Small intestine (tissue), 7 donors: Measurements from ENCODE around the gene SUMO4. TPM values are rescaled to one million over a fixed set of nuclear protein-coding genes. Genes with fewer than 3 reads are reported as not detected.

ENCODE experiments used
- DNase-seq, 2 donors: peaks; one replicate each; pipeline versions ENCODE4 v3.0.0 to v3.0.0-alpha.2; 2013
- FAIRE-seq: peaks from 2 replicates; lab custom pipeline; 2012; peaks lifted over from hg19 to GRCh38; lab: Jason Lieb, UNC
- H3K27ac ChIP-seq, 3 donors: one replicate each; pipeline ENCODE4 v1.5.1; 2013; ENCODE audit warnings: low read length in 2 of 3, mild to moderate bottlenecking in 2 of 3, control low read depth in 1 of 3, inconsistent platforms in 1 of 3, low read depth in 1 of 3, moderate library complexity in 1 of 3
- H3K27me3 ChIP-seq, 3 donors: one replicate each; pipeline ENCODE4 v1.6.1; 2013; ENCODE audit warnings: low read length in 3 of 3, inconsistent platforms in 1 of 3; ENCODE audit not compliant: control insufficient read depth in 3 of 3, insufficient read depth in 3 of 3
- H3K36me3 ChIP-seq, 3 donors: one replicate each; pipeline ENCODE4 v1.6.1; 2013; ENCODE audit warnings: low read length in 3 of 3, inconsistent platforms in 1 of 3, low read depth in 1 of 3, mild to moderate bottlenecking in 1 of 3, moderate library complexity in 1 of 3; ENCODE audit not compliant: control insufficient read depth in 3 of 3, insufficient read depth in 2 of 3
- H3K4me1 ChIP-seq, 3 donors: one replicate each; pipeline ENCODE4 v1.6.1; 2013; ENCODE audit warnings: low read length in 2 of 3, inconsistent platforms in 1 of 3, low read depth in 1 of 3, mild to moderate bottlenecking in 1 of 3, moderate library complexity in 1 of 3; ENCODE audit not compliant: control insufficient read depth in 3 of 3, insufficient read depth in 2 of 3
- H3K4me3 ChIP-seq, 3 donors: one replicate each; pipeline ENCODE4 v1.5.1; 2013; ENCODE audit warnings: low read length in 3 of 3, control low read depth in 1 of 3, inconsistent platforms in 1 of 3, low read depth in 1 of 3, mild to moderate bottlenecking in 1 of 3, moderate library complexity in 1 of 3
- H3K9me3 ChIP-seq, 2 donors: one replicate each; pipeline ENCODE4 v1.6.1; 2013; ENCODE audit warnings: low read depth in 1 of 2, low read length in 1 of 2; ENCODE audit not compliant: control insufficient read depth in 2 of 2, insufficient read depth in 1 of 2
- WGBS, 3 donors: extraction: QIAGEN DNeasy Blood & Tissue Kit; methylation state at CpG; one replicate each; pipeline ENCODE4 v1.1.7; 2013; 5-methylcytosine and 5-hydroxymethylcytosine counted together
- polyA plus RNA-seq, 4 donors: library from polyadenylated mRNA; stranded (reverse) in 3 of 4; unstranded in 1 of 4; fragments of 200-250 nt in 3 of 4; fragments of 120-200 nt in 1 of 4; gene quantifications; one replicate each; pipeline versions ENCODE4 v1.2.1 to v1.2.3, GENCODE V29; 2013
- donor health status: healthy with polysubstance abuse.
- donor health status: control.
- donor health status: control.
- donor health status: Bipolar disorder and iron deficiency.
- donor health status: healthy.

Gene SUMO4
- polyA plus RNA-seq, 4 donors = 0.28 TPM; not detected in 3

DNA sequence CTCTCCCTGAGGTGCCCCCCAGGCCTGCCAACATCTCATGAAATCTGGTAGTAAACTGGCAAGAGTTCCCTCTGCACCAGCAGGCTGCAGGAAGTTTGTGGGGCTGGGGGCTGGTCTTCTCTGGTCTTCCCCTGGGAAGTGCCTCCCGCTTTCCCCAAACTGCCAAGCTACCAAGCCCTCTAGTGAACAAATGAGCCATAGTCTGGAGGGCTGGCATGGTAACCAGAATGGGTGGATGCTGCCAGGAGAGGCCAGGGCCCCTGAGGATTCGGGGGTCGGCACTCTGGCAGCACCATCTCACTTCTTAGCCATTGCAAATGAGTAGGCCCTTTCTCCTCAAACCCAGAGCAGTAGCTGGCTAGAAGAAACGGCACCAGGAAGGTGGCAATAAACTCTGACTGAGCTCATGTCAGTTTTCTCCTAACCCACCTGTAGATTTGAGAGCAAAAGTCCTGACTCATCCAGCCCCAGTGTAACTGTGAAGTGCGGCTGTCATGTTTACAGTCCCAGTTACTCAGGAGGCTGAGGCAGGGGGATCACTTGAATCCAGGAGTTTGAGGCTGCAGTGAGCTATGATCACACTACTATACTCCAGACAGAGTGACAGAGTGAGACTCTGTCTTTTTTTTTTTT is 48.9 kb downstream of the SUMO4 start:
- H3K4me1 ChIP-seq = peaks cover 12 to 19% (median 14%) of the 10 kb centered on the region in 3 donors
- H3K27ac ChIP-seq = no peak overlapping the region
- no peak overlapping the region for H3K4me3 ChIP-seq
- peaks cover 0 to 4% (median 0%) of the 10 kb centered on the region in 3 donors for H3K36me3 ChIP-seq
- 75 to 84% (median 82%) methylated on average over 5 of the region's 5 CpGs for WGBS, 3 donors
- H3K9me3 ChIP-seq = no peaks in the 10 kb centered on the region
- no peak for DNase-seq
- FAIRE-seq = no peak
- H3K27me3 ChIP-seq = peaks cover 0 to 7% (median 0%) of the 10 kb centered on the region in 3 donors

DNA sequence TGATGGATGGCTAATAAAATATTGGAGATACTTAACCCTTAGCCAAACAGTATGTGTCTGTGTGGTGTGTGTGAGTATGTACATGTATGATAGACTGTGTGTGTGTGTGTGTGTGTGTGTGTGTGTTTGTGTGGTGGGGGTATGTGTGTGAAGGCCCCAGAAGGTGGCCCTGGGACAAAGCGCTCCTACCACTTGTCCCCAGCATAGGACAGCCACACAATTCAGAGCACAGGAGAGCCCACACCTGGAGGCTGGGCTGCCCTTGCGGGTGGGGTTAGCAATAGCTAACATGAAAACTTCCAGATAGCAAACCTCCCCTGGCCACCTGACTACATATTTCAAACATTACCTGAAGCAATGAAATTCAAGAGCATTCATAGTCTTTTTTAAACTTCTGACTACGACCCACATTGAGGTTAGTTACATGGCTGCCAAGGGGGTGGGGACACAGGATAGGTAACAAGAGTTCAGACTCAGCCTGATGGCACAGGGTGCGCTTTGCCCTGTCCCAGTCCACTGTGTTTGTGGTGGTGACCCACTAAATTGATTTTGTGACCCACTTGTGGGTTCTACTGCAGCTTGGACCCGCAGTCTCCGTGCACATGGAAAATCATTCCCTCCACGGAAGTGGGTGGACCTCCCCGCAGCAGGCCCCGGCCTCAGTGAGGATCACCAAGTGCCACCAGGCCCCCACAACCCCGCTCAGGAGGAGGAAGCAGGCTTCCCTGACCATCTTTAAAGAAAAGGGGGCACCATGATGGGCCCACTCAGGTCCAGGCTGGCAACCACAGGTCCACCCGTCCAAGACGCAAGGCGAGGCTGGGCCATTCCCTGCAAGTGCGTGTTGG is 50.0 kb downstream of the SUMO4 start:
- Histone ChIP-seq H3K27me3 (peaks cover 0 to 7% (median 0%) of the 10 kb centered on the region in 3 donors), H3K27ac (no peak overlapping the region), H3K36me3 (peaks cover 0 to 4% (median 0%) of the 10 kb centered on the region in 3 donors), H3K9me3 (no peaks in the 10 kb centered on the region), H3K4me3 (peak overlapping the region; percentile 32 to 47 (median 43)), H3K4me1 (peaks cover 13 to 26% (median 18%) of the 10 kb centered on the region in 3 donors)
- FAIRE-seq (no peak), DNase-seq (peak in 1 of 2 donors; percentile 20)
- 70 to 90% (median 86%) methylated on average over 14 of the region's 14 CpGs for WGBS, 3 donors

Other genes starting within 250 kb of the SUMO4 start
- gene TAB2, start 82.5 kb upstream of the SUMO4 start, polyA plus RNA-seq = 10 to 100 TPM; 19.7 to 46.9 (median 21.9) TPM
- 1 to 10 TPM; 2.0 to 4.0 (median 3.1) TPM for gene ZC3H12D, start 84.8 kb downstream of the SUMO4 start, polyA plus RNA-seq
- gene PPIL4, start 145.8 kb downstream of the SUMO4 start, polyA plus RNA-seq = 10 to 100 TPM; 15.1 to 34.8 (median 16.2) TPM
- gene GINM1, start 166.1 kb downstream of the SUMO4 start, polyA plus RNA-seq = 10 to 100 TPM in 3 of 4 donors, 1 to 10 TPM in 1; 9.2 to 29.9 (median 22.7) TPM
- gene KATNA1, start 248.5 kb downstream of the SUMO4 start, polyA plus RNA-seq = 10 to 100 TPM in 3 of 4 donors, 1 to 10 TPM in 1; 7.8 to 18.4 (median 13.5) TPM